Measurements from ENCODE around the gene HACE1.
"Not testable (repeated sequence)": the region's sequence is repeated elsewhere in the genome, so short reads cannot be mapped to it uniquely, and the experiment has no call there.

DNA sequence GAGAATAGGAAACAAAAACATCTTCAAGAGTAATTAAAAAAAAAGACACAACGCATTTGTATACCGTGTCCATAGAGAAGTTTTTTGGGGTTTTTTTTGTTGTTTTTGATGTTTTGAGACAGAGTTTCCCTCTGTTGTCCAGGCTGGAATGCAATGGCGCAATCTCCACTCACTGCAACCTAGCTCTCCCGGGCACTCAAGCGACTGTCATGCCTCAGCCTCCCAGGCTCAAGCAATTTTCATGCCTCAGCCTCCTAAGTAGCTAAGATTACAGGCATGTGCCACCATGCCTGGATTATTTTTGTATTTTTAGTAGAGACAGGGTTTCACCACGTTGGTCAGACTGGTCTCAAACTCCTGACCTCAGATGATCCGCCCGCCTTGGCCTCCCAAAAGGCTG lies 12.0 kb downstream of the HACE1 start:
- TF ChIP-seq, protein P1, sequence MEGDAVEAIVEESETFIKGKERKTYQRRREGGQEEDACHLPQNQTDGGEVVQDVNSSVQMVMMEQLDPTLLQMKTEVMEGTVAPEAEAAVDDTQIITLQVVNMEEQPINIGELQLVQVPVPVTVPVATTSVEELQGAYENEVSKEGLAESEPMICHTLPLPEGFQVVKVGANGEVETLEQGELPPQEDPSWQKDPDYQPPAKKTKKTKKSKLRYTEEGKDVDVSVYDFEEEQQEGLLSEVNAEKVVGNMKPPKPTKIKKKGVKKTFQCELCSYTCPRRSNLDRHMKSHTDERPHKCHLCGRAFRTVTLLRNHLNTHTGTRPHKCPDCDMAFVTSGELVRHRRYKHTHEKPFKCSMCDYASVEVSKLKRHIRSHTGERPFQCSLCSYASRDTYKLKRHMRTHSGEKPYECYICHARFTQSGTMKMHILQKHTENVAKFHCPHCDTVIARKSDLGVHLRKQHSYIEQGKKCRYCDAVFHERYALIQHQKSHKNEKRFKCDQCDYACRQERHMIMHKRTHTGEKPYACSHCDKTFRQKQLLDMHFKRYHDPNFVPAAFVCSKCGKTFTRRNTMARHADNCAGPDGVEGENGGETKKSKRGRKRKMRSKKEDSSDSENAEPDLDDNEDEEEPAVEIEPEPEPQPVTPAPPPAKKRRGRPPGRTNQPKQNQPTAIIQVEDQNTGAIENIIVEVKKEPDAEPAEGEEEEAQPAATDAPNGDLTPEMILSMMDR (IDR thresholded peaks at IDR 0.05), result not testable (repeated sequence)
- not testable (repeated sequence) for TF ChIP-seq POLR2A (IDR thresholded peaks at IDR 0.05)

All from prostate gland (tissue), 2 donors.